GM18858 (cell line): Measurements from ENCODE around the gene ARHGAP15.

ENCODE experiments used
- ATAC-seq: cut with Tn5 transposase; IDR thresholded peaks from one replicate; pipeline ENCODE4 v1.9.1; 2021; ENCODE audit not compliant: unreplicated experiment

Gene ARHGAP15

GRCh38 chr2:143682436-143683055 is 553.3 kb downstream of the ARHGAP15 start:
- ATAC-seq = no peak

GRCh38 chr2:143683977-143684376 is 554.8 kb downstream of the ARHGAP15 start:
- ATAC-seq = no peak

- ATAC-seq = no peak
Measured at GRCh38 chr2:143684551-143685320, 555.5 kb downstream of the ARHGAP15 start.

GRCh38 chr2:143685421-143686078 is 556.3 kb downstream of the ARHGAP15 start:
- ATAC-seq = no peak

- ATAC-seq = no peak
Measured at GRCh38 chr2:143686585-143687164, 557.5 kb downstream of the ARHGAP15 start.

GRCh38 chr2:143688248-143688647 is 559.0 kb downstream of the ARHGAP15 start:
- no peak for ATAC-seq

- ATAC-seq = no peak
Measured at GRCh38 chr2:143688815-143689214, 559.6 kb downstream of the ARHGAP15 start.

- ATAC-seq = no peak
Measured at GRCh38 chr2:143689541-143689940, 560.3 kb downstream of the ARHGAP15 start.

- no peak for ATAC-seq
Measured at GRCh38 chr2:143690235-143690634, 561.0 kb downstream of the ARHGAP15 start.

- ATAC-seq = no peak
Measured at GRCh38 chr2:143691121-143691520, 561.9 kb downstream of the ARHGAP15 start.

- ATAC-seq = no peak
Measured at GRCh38 chr2:143692162-143692561, 562.9 kb downstream of the ARHGAP15 start.

GRCh38 chr2:143692967-143693366 is 563.7 kb downstream of the ARHGAP15 start:
- ATAC-seq = no peak

GRCh38 chr2:143694335-143694734 is 565.1 kb downstream of the ARHGAP15 start:
- ATAC-seq = no peak

- ATAC-seq = peak; percentile 67
Measured at GRCh38 chr2:143696651-143697050, 567.4 kb downstream of the ARHGAP15 start.

GRCh38 chr2:143697744-143698143 is 568.5 kb downstream of the ARHGAP15 start:
- peak; percentile 50 for ATAC-seq

- ATAC-seq = no peak
Measured at GRCh38 chr2:143698352-143698751, 569.1 kb downstream of the ARHGAP15 start.

GRCh38 chr2:143698888-143699570 is 569.8 kb downstream of the ARHGAP15 start:
- ATAC-seq = peak; percentile 42

- no peak for ATAC-seq
Measured at GRCh38 chr2:143700865-143701264, 571.6 kb downstream of the ARHGAP15 start.

- no peak for ATAC-seq
Measured at GRCh38 chr2:143701785-143702184, 572.6 kb downstream of the ARHGAP15 start.

GRCh38 chr2:143702931-143703330 is 573.7 kb downstream of the ARHGAP15 start:
- ATAC-seq = no peak
